GM19035 (cell line): Measurements from ENCODE around the gene MYBPC2.
A peak's percentile ranks its signal among the peaks of the same experiment; 100 is the strongest.

ENCODE experiments used
- ATAC-seq: cut with Tn5 transposase; IDR thresholded peaks from one replicate; pipeline ENCODE4 v1.9.1; 2021; ENCODE audit not compliant: unreplicated experiment

MYBPC2 gene

GRCh38 chr19:50409347-50409746 lies 23.3 kb upstream of the MYBPC2 start:
- ATAC-seq: no peak

- no peak for ATAC-seq
These were observed 22.6 kb upstream of the MYBPC2 start for GRCh38 chr19:50410109-50410508.

- ATAC-seq: no peak
These were observed 20.3 kb upstream of the MYBPC2 start for GRCh38 chr19:50412419-50412818.

GRCh38 chr19:50413096-50413495 lies 19.6 kb upstream of the MYBPC2 start:
- no peak for ATAC-seq

- no peak for ATAC-seq
These were observed 19.2 kb upstream of the MYBPC2 start for GRCh38 chr19:50413531-50413930.

GRCh38 chr19:50414864-50415660 lies 17.6 kb upstream of the MYBPC2 start:
- ATAC-seq: peak; percentile 27

- ATAC-seq: peak; percentile 48
These were observed 17.0 kb upstream of the MYBPC2 start for GRCh38 chr19:50415661-50416033.

GRCh38 chr19:50416034-50416977 lies 16.4 kb upstream of the MYBPC2 start:
- no peak for ATAC-seq

- no peak for ATAC-seq
These were observed 15.3 kb upstream of the MYBPC2 start for GRCh38 chr19:50417111-50418081.

GRCh38 chr19:50418176-50419021 lies 14.3 kb upstream of the MYBPC2 start, which contains the start of gene SPIB:
Gene SPIB, plus strand, starts transcription at chr19:50418938. Its CDS starts 25 bp downstream, at chr19:50418963.
- ATAC-seq: no peak

- ATAC-seq: no peak
These were observed 13.6 kb upstream of the MYBPC2 start for GRCh38 chr19:50419022-50419579.

- ATAC-seq: no peak
These were observed 13.1 kb upstream of the MYBPC2 start for GRCh38 chr19:50419580-50420035.

- no peak for ATAC-seq
These were observed 12.6 kb upstream of the MYBPC2 start for GRCh38 chr19:50420127-50420526.

GRCh38 chr19:50420808-50421207 lies 11.9 kb upstream of the MYBPC2 start:
- ATAC-seq: no peak

GRCh38 chr19:50422397-50423278 lies 10.1 kb upstream of the MYBPC2 start:
- ATAC-seq: no peak

GRCh38 chr19:50423279-50424113 lies 9.2 kb upstream of the MYBPC2 start:
- no peak for ATAC-seq

GRCh38 chr19:50425581-50425980 lies 7.1 kb upstream of the MYBPC2 start:
- no peak for ATAC-seq
